Ishikawa (cell line): Measurements from ENCODE around the gene TMEM181.

Source experiments
- CEBPB ChIP-seq: IDR thresholded peaks from 2 replicates; pipeline ENCODE4 v1.6.1; 2012
- CREB1 ChIP-seq: IDR thresholded peaks from 2 replicates; pipeline ENCODE4 v1.6.1; 2012; ENCODE audit warnings: low read depth
- EGR1 ChIP-seq: IDR thresholded peaks from 2 replicates; pipeline ENCODE4 v1.6.1; 2012
- EP300 ChIP-seq: IDR thresholded peaks from 2 replicates; pipeline ENCODE4 v1.6.1; 2012; ENCODE audit warnings: borderline replicate concordance
- FOXM1 ChIP-seq: IDR thresholded peaks from 2 replicates; pipeline ENCODE4 v1.6.1; 2012; ENCODE audit warnings: low read depth, borderline replicate concordance
- MAX ChIP-seq: IDR thresholded peaks from 2 replicates; pipeline ENCODE4 v1.6.1; 2012
- NFIC ChIP-seq: IDR thresholded peaks from 2 replicates; pipeline ENCODE4 v1.6.1; 2012
- RAD21 ChIP-seq: IDR thresholded peaks from 2 replicates; pipeline ENCODE4 v1.6.1; 2012; ENCODE audit warnings: low read depth
- TAF1 ChIP-seq: IDR thresholded peaks from 2 replicates; pipeline ENCODE4 v1.6.1; 2012; ENCODE audit warnings: low read depth, mild to moderate bottlenecking
- TCF12 ChIP-seq: IDR thresholded peaks from 2 replicates; pipeline ENCODE4 v1.6.1; 2012; ENCODE audit warnings: low read depth
- TEAD4 ChIP-seq: IDR thresholded peaks from 2 replicates; pipeline ENCODE4 v1.6.1; 2012
- YY1 ChIP-seq: IDR thresholded peaks from 2 replicates; pipeline ENCODE4 v1.6.1; 2012; ENCODE audit warnings: low read depth
- ZBTB7A ChIP-seq: IDR thresholded peaks from 2 replicates; pipeline ENCODE4 v1.6.1; 2012; ENCODE audit warnings: low read depth
- TF ChIP-seq, protein P1 (sequence below): IDR thresholded peaks from 2 replicates; pipeline ENCODE4 v1.6.1; 2012
- TF ChIP-seq, protein P2 (sequence below): IDR thresholded peaks from 2 replicates; pipeline ENCODE4 v1.6.1; 2012; ENCODE audit warnings: low read depth, mild to moderate bottlenecking

The TMEM181 gene

DNA sequence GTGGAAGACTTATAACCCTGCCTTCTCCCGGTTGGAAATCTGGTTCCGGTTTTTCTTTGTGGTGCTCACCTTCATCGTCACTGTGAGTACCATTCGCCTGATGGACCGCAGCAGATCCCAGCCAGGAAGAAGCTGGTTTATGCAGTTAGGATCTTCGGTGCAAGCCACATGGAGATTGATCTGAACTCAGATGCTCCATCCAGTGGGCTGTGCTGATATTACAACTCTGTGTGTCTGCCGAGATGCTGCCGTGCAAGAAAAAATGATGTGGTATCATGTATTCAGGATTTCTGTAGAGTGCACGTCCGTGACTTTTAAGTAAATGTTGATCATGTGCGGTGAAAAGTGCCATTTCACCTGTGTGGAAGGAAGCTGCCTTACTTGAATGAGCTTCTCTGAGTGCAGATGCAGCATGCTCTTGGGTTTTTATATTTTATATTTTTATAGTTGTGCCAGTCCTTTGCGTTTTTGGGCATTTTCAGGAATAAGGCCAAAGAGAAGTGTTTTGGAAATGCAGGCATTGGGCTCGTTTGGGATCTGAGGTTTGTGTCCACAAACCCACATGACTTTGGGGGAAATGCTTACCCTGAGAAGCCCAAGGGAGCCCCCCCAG is 45.5 kb downstream of the TMEM181 start:
- TF ChIP-seq TCF12 (no peak), TEAD4 (no peak), TAF1 (no peak), RAD21 (peak; percentile 60), YY1 (no peak), EP300 (no peak), CEBPB (no peak)
- TF ChIP-seq, protein P1, sequence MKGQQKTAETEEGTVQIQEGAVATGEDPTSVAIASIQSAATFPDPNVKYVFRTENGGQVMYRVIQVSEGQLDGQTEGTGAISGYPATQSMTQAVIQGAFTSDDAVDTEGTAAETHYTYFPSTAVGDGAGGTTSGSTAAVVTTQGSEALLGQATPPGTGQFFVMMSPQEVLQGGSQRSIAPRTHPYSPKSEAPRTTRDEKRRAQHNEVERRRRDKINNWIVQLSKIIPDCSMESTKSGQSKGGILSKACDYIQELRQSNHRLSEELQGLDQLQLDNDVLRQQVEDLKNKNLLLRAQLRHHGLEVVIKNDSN, result no peak

- TF ChIP-seq MAX (no peak), TCF12 (no peak), FOXM1 (no peak), EP300 (no peak), EGR1 (no peak), YY1 (no peak), ZBTB7A (no peak), TEAD4 (no peak), CREB1 (no peak)
- TF ChIP-seq, protein P2, sequence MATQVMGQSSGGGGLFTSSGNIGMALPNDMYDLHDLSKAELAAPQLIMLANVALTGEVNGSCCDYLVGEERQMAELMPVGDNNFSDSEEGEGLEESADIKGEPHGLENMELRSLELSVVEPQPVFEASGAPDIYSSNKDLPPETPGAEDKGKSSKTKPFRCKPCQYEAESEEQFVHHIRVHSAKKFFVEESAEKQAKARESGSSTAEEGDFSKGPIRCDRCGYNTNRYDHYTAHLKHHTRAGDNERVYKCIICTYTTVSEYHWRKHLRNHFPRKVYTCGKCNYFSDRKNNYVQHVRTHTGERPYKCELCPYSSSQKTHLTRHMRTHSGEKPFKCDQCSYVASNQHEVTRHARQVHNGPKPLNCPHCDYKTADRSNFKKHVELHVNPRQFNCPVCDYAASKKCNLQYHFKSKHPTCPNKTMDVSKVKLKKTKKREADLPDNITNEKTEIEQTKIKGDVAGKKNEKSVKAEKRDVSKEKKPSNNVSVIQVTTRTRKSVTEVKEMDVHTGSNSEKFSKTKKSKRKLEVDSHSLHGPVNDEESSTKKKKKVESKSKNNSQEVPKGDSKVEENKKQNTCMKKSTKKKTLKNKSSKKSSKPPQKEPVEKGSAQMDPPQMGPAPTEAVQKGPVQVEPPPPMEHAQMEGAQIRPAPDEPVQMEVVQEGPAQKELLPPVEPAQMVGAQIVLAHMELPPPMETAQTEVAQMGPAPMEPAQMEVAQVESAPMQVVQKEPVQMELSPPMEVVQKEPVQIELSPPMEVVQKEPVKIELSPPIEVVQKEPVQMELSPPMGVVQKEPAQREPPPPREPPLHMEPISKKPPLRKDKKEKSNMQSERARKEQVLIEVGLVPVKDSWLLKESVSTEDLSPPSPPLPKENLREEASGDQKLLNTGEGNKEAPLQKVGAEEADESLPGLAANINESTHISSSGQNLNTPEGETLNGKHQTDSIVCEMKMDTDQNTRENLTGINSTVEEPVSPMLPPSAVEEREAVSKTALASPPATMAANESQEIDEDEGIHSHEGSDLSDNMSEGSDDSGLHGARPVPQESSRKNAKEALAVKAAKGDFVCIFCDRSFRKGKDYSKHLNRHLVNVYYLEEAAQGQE, result no peak
Measured at GRCh38 chr6:158606935-158607334, 47.0 kb downstream of the TMEM181 start.

- TF ChIP-seq YY1 (no peak), EP300 (no peak), NFIC (no peak), CEBPB (no peak)
Measured at GRCh38 chr6:158607411-158608170, 47.7 kb downstream of the TMEM181 start.

GRCh38 chr6:158608221-158608620 is 48.3 kb downstream of the TMEM181 start:
- no peak for TF ChIP-seq NFIC
- TF ChIP-seq FOXM1, result no peak
- no peak for TF ChIP-seq MAX
- no peak for TF ChIP-seq YY1
- TF ChIP-seq TAF1, result no peak
- TF ChIP-seq, protein P1, result no peak
- no peak for TF ChIP-seq EGR1
- no peak for TF ChIP-seq CEBPB

DNA sequence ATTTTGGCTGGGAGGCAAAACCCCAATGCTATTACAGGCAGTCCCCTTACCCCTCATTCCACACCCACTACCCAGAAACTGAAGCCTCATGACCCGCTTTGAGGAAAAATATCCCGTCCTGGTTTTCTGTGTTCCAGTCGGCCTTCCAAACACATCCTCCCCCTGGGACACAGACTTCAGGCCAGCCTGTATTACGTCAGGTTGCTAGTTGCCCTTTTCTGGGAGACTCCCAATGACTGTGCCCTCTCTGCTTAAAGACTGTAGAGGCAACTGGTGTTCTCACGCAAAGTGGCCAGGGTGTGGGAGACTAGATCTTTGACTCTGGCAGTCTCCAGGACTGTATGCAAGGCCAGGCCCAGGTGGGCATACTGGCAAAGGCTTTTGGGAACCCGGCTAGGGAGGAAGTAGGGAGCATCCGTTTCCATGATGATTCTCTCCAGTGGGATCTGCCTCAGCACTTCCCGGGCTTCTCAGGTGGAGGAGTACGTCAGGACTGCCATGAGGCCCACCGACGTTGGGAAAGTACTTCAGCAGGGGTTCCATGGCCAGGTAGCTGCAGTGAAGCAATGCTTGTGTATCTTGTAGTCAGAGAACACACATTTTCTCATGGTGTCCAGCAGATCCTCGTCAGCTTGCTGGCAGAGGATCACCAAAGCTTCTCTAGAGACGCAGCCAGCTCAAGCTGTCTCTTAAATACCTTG is 49.7 kb downstream of the TMEM181 start:
- TF ChIP-seq CREB1 (no peak), MAX (no peak), EP300 (no peak), YY1 (no peak), TEAD4 (no peak), CEBPB (no peak), ZBTB7A (no peak), TCF12 (no peak), FOXM1 (no peak), NFIC (no peak), RAD21 (no peak), TAF1 (no peak)
- TF ChIP-seq, protein P1, result no peak

DNA sequence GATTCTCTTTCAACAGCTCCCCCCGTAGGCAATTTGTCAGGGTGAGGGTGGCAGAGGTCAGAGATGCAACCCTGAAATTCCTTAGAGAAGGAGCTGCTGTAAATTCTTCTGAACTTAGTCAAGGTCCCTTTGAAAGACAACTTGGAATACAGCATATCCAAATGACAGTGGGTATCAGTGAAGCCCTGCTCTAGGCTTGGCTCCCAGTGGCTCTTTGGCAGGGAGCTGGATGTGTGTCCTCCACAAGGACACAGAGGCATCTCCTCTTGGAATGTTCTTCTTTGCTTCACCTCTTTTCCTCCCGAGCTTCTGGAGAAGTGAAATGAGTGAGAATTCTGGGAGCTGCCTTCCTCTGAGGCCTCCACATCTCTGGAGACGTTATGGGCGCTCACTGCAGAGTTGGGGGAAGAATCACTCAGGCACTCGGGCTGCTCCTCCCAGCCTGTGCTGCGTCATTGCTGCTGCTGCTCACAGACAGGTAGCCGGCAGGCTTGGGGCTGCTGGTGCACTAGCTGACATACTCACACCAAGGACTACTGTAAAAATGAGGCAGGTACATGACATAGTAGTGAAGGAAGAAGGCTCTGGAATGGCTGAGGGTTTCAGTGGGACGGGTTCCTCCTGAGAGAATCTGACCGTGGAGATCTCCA is 50.6 kb downstream of the TMEM181 start:
- TF ChIP-seq, protein P1, result no peak
- TF ChIP-seq TCF12, result no peak
- TF ChIP-seq MAX, result no peak
- TF ChIP-seq YY1, result no peak
- TF ChIP-seq TEAD4, result no peak
- no peak for TF ChIP-seq TAF1
- no peak for TF ChIP-seq CREB1
- TF ChIP-seq EP300, result no peak
